ENCODE results near the gene ARMC7.

ARMC7 gene

GRCh38 chr17:75079023-75079373, 30.8 kb upstream of the ARMC7 start:
- no peak overlapping the region for H3K4me3 ChIP-seq (ENCODE audit: low read length)

GRCh38 chr17:75081611-75082540, 27.9 kb upstream of the ARMC7 start:
- TF ChIP-seq CTCF (conservative IDR thresholded peaks at IDR 0.05; ENCODE audit: low read depth, low read length): no peak
- no peak overlapping the region for H3K4me3 ChIP-seq (ENCODE audit: low read length)
- no peak for DNase-seq (ENCODE audit: low read depth)

More at GRCh38 chr17:75079023-75079373, 30.8 kb upstream of the ARMC7 start:
- TF ChIP-seq CTCF (conservative IDR thresholded peaks at IDR 0.05; ENCODE audit: low read depth, low read length): no peak
- no peak for DNase-seq (ENCODE audit: low read depth)

- no peak for DNase-seq (ENCODE audit: low read depth)
- no peak overlapping the region for H3K4me3 ChIP-seq (ENCODE audit: low read length)
- no peak for TF ChIP-seq CTCF (conservative IDR thresholded peaks at IDR 0.05; ENCODE audit: low read depth, low read length)
These were observed 27.1 kb upstream of the ARMC7 start for GRCh38 chr17:75082683-75083082.

GRCh38 chr17:75084039-75084660, 25.6 kb upstream of the ARMC7 start:
- DNase-seq (ENCODE audit: low read depth): no peak
- TF ChIP-seq CTCF (conservative IDR thresholded peaks at IDR 0.05; ENCODE audit: low read depth, low read length): no peak
- no peak overlapping the region for H3K4me3 ChIP-seq (ENCODE audit: low read length)

- no peak for DNase-seq (ENCODE audit: low read depth)
- H3K4me3 ChIP-seq (ENCODE audit: low read length): no peak overlapping the region
- no peak for TF ChIP-seq CTCF (conservative IDR thresholded peaks at IDR 0.05; ENCODE audit: low read depth, low read length)
These were observed 23.1 kb upstream of the ARMC7 start for GRCh38 chr17:75086496-75087181.

- no peak for TF ChIP-seq CTCF (conservative IDR thresholded peaks at IDR 0.05; ENCODE audit: low read depth, low read length)
- no peak for DNase-seq (ENCODE audit: low read depth)
- H3K4me3 ChIP-seq (ENCODE audit: low read length): peak overlapping the region; percentile 42
These were observed 22.6 kb upstream of the ARMC7 start for GRCh38 chr17:75087182-75087557.

Measured in retinal pigment epithelial cell (primary cell).